Body of pancreas (tissue), 4 donors: ENCODE measurements around the gene PNKD.
A peak's percentile ranks its signal among the peaks of the same experiment; 100 is the strongest.

Source experiments
- CTCF ChIP-seq, 7 experiments: fragments of 450-650 bp in 4 of 7; fragments of 200-600 bp in 3 of 7; sonication (generic) in 3 of 7; IDR thresholded peaks; one replicate each; pipeline ENCODE4 v1.5.1; 2016 to 2019; ENCODE audit warnings: antibody characterized with exemption in 7 of 7
- POLR2A ChIP-seq, 3 donors: fragments of 450-650 bp; IDR thresholded peaks; one replicate each; pipeline ENCODE4 v1.6.1; 2016; ENCODE audit warnings: antibody characterized with exemption in 3 of 3, mild to moderate bottlenecking in 2 of 3

- TF ChIP-seq CTCF (IDR thresholded peaks at IDR 0.05) (no peak), POLR2A (IDR thresholded peaks at IDR 0.05) (peak; percentile 36 to 74 (median 66))
Observed at GRCh38 chr2:218286570-218287459, 16.5 kb downstream of the PNKD start.
